Measurements from ENCODE around the gene PCGF6.
"Not testable (repeated sequence)": the region's sequence is repeated elsewhere in the genome, so short reads cannot be mapped to it uniquely, and the experiment has no call there.

- TF ChIP-seq POLR2AphosphoS5 (IDR thresholded peaks at IDR 0.05); CTCF (IDR thresholded peaks at IDR 0.05 in 8 of 11, conservative IDR thresholded peaks at IDR 0.05 in 3 of 11): not testable (repeated sequence)
Measured at GRCh38 chr10:103360791-103361190, 9.9 kb upstream of the PCGF6 start.
